Left renal cortex interstitium (tissue), 4 donors: ENCODE measurements around the gene GNA15. TPM values are rescaled to one million over a fixed set of nuclear protein-coding genes. Genes with fewer than 3 reads are reported as not detected.
"Not testable (repeated sequence)": the region's sequence is repeated elsewhere in the genome, so short reads cannot be mapped to it uniquely, and the experiment has no call there.

Experiments
- DNase-seq, 4 donors: peaks; one replicate each; pipeline ENCODE4 v3.0.0-alpha.2; 2013; ENCODE audit warnings: low read depth in 4 of 4, low spot score in 2 of 4, missing footprints in 1 of 4
- polyA plus RNA-seq, 4 donors: library from polyadenylated mRNA; unstranded; fragments of 120-200 nt; gene quantifications; one replicate each; pipeline ENCODE4 v1.2.1, GENCODE V29; 2013; ENCODE audit not compliant: insufficient read length in 4 of 4

GNA15 gene
- 1 to 10 TPM in 2 of 4 donors, under 1 TPM in 2; 0.64 to 1.3 (median 0.97) TPM for polyA plus RNA-seq

- DNase-seq: no peak
Measured at GRCh38 chr19:3135961-3136683, at the start of gene GNA15. Gene GNA15, plus strand, starts transcription at chr19:3136033. Its CDS starts 418 bp downstream, at chr19:3136451.

- no peak for DNase-seq
Measured at GRCh38 chr19:3087769-3088168, 48.1 kb upstream of the GNA15 start.

- not testable (repeated sequence) for DNase-seq
Measured at GRCh38 chr19:3089299-3089855, 46.5 kb upstream of the GNA15 start.

- no peak for DNase-seq
Measured at GRCh38 chr19:3094601-3095440, 41.0 kb upstream of the GNA15 start.

GRCh38 chr19:3095441-3096191, 40.2 kb upstream of the GNA15 start:
- DNase-seq: no peak

- DNase-seq: no peak
Measured at GRCh38 chr19:3096267-3096901, 39.4 kb upstream of the GNA15 start.

GRCh38 chr19:3096902-3097326, 38.9 kb upstream of the GNA15 start:
- DNase-seq: no peak

GRCh38 chr19:3097442-3097871, 38.4 kb upstream of the GNA15 start:
- no peak for DNase-seq

- DNase-seq: no peak
Measured at GRCh38 chr19:3098141-3098514, 37.7 kb upstream of the GNA15 start.

GRCh38 chr19:3098515-3099346, 37.1 kb upstream of the GNA15 start:
- DNase-seq: no peak

- no peak for DNase-seq
Measured at GRCh38 chr19:3099347-3100145, 36.3 kb upstream of the GNA15 start.

- no peak for DNase-seq
Measured at GRCh38 chr19:3100331-3100730, 35.5 kb upstream of the GNA15 start.

- DNase-seq: no peak
Measured at GRCh38 chr19:3100747-3101730, 34.8 kb upstream of the GNA15 start.

- DNase-seq: no peak
Measured at GRCh38 chr19:3102239-3103140, 33.3 kb upstream of the GNA15 start.

- DNase-seq: no peak
Measured at GRCh38 chr19:3104708-3104983, 31.2 kb upstream of the GNA15 start.

GRCh38 chr19:3105641-3106508, 30.0 kb upstream of the GNA15 start:
- no peak for DNase-seq
